GM21786 (cell line): Measurements from ENCODE around the gene C2orf81.
"Not testable (repeated sequence)": the region's sequence is repeated elsewhere in the genome, so short reads cannot be mapped to it uniquely, and the experiment has no call there.

Experiments used
- ATAC-seq: cut with Tn5 transposase; IDR thresholded peaks from one replicate; pipeline ENCODE4 v1.9.1; 2021; ENCODE audit not compliant: unreplicated experiment

The C2orf81 gene

DNA sequence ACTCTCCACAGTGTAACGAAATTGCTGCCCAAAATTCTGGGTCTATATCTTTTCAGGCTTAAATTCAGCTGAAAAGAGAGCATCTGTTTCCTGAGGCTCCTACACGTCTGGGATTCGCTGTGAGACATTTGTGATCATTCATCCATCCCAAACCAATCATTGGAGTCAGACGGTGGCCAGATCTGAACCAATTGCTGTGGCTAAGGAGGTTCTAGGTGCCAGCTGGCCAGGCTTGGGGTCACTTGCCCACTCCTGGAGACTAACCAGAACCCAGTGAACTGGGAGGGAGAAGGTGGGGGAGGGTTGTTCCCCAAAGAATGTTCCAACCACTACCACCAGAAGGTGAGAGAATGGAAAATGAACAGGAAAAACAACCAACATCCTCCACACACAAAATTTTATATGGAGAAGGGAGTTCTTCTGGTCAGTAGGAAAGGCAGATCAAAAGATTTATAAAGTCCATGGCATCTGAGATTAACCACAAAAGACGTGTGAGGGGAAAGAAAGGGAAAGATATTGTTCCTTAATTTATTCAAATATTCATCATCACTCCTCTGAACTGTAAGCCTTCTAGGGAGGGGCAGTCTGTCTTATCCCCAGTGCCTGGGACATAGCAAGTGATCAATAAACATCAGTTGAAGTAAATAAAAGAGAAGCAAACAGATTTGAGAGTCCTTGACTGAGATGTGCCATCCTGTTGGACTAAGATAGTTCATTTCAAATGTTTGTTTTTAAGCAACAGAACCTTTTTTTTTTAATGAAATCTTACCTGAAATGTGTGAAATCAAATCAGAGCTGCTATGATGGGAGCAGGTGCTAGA lies 23.3 kb upstream of the C2orf81 start:
- no peak for ATAC-seq

DNA sequence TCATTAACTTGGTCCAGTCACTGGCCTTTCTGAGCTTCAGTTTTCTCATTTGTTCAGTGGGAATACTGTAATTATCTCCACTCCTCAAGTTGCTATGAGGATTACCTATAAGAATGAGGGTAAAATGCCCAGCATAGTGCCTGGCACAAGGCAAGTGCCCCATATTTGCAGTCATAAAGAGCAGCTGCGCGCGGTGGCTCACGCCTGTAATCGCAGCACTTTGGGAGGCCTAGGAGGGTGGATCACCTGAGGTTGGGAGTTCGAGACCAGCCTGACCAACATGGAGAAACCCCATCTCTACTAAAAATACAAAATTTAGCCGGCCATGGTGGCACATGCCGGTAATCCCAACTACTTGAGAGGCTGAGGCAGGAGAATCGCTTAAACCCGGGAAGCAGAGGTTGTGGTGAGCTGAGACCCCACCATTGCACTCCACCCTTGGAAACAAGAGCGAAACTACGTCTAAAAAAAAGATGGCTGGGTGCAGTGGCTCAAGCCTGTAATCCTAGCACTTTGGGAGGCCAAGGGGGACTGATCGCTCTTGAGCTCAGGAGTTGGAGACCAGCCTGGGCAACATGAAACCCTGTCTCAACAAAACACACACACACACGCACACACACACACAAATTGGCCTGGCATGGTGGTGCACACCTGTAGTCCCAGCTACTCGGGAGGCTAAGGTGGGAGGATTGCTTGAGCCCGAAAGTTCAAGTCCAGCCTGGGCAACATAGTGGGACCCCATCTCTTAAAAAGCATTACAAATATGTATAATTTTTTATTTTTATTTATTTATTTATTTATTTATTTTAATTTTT lies 21.3 kb upstream of the C2orf81 start:
- ATAC-seq: not testable (repeated sequence)

DNA sequence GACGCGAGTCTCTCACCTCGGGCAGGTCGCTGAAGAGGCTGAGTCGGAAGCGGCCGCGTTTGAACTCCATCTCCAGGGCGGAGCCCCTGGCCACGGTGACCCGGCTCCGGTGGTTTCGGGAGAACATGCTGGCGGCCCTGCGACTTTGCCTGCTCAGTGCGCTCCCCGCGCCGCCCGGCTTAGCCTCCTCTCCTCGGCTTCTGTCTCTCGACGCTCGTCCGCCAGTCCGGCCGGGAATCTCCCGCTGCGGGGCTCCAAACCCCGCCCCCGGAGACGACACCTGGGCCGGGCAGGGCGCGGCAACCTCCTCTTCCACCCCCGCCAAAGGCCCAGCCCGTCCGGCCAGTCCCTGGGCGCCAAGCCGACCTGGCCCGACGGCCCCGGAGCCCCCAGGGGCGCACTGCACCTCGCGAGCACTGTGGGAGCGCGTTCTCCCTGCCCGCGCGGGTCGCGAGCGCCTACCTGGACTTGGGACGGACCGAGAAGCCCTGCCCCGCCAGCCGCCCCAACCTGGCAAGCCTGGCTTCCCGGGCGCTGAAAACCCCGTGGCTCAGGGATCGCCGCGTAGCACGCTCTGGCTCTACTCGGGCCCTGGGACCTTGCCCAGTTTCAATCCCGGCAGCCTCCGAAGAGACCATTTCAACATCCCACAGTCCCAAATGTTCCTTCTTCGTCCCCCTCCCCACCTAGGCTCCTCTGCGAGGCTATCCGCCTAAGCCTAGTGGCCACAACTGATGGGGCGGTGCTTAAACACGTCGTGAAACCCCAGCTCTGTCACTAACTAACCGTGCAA lies 20.5 kb upstream of the C2orf81 start, which contains the start of gene RTKN:
Gene RTKN (minus strand): TSS at position 248 of the 793 bp plus-strand sequence. CDS start 121 bp downstream, at position 127.
- ATAC-seq: no peak

DNA sequence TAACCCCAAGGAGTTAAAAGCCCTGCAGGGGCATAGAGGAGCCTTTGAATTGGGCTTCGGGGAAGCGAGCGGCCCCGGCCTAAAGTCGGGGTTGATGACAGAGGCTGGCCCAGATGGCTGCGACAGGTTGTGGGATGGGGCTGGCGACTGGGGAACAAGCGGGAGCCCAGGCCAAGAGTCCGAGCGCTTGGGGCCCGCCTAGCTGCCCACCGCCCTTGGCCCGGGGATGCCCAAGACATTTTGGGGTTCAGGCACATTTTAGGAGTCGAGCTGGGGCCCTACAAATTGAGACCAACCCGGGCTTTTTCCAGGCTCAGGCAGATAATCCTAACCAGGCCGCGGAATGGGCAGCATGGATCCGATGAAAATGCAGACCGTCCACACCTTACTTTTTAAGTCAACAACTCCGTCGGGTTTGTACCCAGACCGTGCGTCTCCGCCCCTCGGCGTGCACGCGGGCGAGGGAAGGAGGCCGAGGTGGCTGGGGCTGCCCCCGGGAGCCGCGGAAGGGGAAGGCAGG lies 19.8 kb upstream of the C2orf81 start:
- ATAC-seq: no peak

DNA sequence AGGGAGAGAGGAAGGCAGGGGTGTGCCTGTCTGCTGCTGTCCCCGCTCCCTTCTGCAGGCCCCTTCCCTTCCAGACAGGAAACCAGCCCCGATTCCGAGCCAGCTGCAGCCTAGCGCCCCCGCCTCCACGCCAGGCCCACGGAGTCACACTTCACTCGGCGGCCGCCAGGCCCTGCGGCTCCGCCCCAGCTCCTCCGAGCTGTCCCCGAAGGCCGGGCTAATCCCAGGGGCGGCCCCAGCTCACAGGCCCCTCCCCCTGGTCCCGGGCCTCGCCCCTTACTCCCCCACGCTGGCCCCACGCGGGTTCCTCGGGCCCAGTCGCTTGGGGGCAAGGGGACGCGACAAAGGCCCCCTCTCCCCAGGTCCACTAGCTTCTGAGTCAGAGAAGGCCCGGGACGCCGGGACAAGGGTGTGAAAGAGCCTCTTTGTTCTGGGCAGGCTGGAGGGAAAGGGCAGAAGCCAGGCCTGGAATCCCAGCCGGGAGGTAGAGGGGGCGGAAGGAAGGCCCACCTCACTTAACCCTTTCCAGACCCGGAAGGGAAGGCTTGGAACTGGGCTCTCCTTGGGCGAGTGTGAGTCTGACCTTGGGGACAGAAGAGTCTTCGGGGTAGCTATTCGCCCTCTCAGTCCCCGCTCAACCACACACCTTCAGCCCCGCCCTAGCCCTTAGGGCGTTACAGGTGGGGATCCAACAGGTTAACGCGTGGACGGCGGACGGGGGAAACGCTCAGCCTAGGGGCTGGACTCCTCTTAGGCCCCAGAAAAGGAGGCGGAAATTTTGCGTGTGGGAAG lies 19.2 kb upstream of the C2orf81 start:
- ATAC-seq: peak; percentile 85

DNA sequence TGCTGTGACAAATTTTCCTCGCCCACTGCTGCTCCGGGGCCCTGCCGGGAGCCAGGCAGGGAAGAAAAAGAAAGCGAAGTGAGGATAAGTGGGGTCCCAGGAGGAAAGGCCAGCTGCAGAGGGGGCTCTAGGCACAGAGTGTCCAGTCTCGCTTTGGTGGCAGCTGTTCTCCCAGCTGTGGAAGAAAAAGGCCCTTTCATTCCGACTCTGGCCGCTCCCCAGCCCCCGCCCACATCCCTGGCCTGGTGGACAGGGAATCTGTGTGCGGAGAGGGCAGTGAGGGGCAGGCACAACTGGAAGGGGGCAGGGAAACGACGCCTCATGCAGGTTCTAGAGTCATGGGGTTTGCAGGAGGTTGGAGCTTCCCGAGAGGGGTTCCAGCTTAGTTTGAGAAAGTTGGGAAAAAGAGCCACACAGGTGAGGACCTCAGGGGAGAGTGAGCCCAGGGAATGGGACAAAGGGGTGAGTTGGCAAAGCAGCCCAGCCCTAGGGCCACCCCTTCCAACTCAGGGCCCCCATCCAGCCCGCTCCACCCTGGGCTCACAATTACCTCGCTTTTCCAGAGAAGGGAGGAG lies 18.5 kb upstream of the C2orf81 start:
- ATAC-seq: no peak

DNA sequence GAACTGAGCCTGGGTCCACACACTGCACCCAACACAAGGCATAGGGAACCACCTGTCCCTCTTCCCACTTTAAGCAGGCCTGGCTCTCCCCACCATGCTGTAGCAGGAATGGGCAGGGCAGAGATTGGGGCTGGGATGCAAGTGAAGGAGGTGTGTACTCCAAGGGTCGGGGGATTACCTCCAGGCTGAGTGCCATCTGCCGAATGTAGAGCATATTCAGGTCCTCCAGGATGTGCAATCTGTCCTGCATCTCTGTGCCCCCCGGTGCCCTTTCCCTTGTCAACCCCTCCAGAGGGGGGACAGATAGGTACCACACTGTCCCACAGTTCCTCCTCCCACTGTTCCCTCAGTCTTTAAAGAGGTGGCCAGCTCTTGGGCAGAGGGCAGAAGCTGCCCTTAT lies 18.0 kb upstream of the C2orf81 start:
- no peak for ATAC-seq

DNA sequence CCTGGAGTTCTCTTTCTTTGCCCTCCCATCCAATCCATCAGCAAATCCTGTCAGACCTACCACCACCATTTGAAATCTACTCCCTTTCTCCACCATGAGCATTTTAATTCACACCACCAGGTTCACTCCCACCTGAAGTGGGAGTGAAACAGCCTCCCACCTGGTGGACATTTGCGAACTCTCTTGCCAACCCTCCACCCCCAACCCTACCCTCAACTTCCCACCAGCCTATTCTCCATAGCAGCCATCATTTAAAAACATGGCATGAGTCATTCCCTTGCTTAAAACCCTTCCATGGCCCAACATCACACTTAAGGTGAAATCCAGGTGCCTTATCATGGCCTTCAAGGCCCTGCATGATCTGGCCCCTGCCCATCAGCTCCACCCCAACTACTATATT lies 16.8 kb upstream of the C2orf81 start:
- no peak for ATAC-seq

DNA sequence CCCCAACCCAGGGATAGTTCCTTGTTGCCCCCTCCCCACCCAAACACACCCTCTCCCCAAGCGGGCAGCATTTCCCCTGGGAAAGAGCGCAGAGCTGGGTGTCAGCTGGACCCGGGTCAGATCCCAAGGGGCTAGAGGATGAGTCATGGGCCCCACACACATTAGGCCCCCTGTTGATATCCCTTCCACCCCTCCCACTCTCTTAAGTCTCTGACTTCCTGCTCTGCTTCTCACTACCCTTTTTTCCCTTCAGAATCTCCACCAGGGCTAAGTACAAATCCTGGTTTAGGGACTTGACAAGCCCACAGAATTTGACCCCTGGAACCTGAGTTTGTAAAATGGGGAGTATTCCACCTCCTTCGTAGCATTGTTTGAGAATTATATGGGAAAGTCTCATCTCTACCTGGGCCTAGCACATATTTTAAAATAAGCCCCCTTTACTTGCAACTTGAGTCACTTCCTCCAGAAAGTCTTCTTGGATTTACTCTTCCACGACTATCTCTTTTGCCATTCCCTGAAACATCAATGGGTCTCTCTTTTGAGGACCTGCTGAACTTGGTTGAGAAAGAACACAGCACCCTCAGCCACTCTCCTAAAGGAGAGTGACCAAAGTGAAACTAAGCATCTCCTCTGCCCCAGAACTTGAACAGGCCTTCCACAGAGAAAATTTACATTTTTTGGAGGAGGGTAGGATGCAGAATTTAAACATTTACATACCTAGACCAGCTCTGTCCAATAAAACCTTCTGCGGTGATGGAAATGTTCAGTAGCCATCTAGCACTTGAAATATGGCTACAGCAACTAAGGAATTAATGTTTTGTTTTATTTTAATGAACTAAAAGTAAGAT lies 15.7 kb upstream of the C2orf81 start:
- ATAC-seq: no peak

DNA sequence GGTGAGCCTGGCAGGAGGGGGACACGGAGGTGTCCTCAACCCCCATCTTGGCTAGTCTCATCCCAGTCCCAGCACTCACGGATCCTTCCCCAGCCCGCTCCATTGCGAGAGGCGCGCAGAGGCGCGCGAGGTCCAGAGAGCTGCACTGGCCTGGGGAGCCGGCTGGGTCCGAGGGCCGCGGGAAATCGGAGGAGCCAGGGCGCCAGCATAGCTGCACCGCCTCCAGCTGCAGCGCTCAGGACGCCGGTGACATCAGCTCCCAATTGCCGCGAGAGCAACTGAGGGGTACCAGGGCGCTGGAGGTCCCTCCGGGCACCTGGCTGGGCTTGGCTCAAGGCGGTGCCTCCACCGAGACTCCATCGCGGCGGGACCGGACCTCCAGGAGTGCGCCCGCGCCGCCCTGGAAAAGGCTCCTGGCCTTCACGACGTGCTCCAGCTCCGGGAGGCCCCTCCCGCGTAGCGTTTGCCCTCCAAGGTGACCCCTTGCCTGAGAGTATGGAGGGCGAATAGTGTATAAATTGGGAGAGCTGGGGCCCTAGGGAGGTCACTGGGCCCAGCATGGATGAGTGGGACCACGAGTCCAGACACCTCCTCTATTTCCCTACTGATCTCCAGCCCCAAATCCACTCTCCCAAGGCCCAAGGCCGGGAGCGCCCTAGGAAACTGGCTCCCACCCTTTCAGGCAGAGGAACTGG lies 14.8 kb upstream of the C2orf81 start:
- no peak for ATAC-seq

DNA sequence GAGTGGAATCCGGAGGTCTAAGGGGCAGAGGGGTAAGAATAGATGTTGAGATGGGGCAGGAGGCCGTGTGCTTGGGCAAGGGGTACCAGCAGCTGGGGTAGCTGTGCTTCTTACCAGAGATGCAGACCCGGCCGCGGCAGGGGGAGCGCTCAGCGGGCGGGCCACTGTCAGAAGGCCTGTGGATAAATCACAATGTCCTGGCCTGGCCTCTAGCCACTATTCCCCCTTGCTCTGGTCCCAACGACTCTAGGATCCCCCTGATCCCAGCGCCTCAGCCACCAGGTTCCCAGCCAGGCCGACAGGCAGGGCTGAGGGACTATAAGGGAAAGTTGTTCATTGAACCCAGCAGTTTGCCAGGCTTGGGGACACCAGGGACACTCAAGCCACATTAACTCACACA lies 9.1 kb upstream of the C2orf81 start:
- ATAC-seq: no peak

DNA sequence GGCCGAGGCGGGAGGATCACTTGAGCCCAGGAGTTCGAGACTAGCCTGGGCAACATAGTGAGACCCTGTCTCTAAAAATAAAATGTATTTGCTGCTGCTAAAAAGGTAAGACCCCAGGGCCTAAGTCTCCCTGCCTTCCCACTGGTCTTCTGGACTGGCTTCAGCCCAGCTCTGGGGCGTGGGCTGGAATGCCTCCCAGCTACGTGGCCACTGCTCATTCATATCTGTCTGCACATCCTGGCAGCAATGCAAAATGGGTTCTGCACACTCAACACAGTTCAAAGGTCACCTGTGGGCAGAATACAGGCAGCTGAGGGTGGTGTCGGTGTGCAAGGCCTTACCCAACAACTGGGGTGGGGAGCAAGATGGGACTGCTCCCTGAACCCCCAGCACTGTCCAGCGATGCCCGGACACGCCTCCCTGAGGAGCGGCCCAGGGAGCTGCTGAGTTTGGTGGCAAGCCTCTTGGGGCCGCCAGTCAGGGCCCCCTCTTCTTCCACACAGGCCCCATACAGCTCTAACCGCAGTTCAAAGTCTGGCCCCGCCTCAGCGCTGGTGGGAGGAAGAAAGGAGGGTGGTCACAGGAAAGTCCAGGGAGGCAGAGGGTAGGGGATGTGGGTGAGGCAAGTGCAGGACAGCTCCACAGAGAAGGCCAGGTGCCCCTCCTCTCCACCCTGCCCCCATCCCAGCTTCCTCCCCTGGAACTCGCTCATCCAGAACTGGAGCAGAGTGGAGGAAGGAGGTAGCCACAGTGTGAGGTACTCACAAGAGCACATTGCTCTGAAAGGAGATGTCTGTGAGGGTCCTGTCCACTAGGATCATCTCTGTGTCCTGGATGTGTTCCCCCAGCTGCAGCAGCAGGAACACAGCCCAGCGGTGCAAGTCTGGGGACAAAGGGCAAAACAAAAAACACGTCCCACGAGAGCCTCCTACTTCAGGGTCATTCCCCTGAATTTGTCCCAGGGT lies 8.3 kb upstream of the C2orf81 start:
- ATAC-seq: no peak

DNA sequence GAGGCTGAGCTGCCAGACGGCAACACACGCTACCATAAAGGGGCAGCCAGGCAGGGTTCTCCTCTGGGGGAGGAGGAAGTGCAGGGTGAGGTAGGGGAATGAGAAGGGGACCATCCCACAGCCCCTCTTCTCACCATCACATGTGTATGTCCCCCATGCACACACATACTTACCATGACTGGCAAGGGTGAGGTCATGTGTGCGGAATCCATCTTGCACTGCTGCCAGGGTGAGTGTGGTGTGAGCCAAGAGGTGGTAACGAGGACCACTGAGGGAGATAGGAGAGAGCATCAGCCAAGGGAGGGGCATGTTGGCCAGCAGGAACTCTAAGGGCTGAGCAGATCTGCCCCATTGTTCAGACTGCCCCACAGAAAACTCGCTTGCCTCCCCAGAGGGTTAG lies 7.3 kb upstream of the C2orf81 start:
- ATAC-seq: no peak

DNA sequence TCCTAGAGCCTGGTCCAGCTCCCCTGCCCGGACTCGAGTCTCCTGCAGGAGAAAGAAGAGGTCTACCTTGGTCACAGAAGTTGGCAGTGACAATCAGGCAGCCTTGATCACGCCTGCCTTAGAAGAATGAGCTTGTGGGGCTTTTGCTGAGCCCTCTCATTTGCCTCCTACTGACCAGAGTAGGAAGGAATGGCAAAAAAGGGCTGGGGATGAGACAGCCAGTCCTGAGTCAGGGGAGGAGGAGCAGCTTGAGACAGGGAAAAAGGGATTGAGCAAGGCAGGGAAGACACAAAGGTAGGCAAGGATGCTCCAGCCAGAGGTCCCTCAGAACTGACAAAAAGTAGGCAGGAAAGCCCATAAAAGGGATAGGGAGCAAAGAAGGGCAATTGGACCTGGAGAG lies 6.1 kb upstream of the C2orf81 start:
- no peak for ATAC-seq

DNA sequence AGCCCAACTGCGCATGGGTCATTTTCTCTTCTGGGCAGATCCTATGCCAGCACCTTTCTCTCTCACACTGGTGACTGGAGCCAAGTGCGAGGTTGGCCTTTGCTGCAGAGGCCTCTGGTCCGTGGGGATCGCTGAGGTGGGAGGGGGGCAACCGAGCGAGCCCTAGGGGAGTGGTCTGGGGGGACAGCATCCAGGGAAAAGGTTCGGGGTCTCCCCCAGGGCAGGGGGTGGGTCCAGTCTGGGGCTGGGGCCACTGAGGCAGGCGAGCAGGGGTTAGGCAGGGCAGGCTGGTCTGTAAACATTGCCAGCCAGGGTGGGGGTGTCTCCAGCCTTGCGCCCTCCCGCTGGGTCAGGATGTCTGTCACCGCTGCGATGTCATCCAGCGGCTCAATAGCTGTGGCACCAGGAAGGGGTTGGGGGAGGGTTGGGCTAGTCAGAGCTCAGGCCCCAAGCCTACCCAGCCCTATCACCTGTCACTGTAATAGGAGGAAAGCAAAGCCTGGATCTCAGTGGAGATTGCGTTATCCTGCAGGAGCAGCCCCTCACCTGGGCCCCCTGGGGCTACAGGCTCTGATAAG lies 4.9 kb upstream of the C2orf81 start:
- ATAC-seq: no peak

DNA sequence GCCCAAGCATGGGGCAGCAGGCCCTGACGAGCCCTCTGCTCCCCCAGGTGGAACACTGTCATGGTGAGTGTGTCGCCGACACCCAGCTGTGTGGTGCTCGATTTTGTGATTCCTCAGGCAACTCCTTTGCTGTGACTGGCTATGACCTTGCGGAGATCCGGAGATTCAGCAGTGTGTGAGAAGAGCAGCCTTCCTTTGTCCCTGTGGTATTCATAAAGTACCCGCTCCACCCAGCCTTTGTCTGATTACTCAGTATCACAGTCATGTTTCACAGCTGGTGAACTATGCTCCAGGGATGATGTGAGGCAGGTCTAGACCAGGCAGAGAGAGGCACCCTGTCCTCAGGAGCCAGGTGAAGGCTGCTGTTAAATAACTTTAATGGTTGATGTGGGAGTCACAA lies 4.1 kb upstream of the C2orf81 start:
- ATAC-seq: no peak

DNA sequence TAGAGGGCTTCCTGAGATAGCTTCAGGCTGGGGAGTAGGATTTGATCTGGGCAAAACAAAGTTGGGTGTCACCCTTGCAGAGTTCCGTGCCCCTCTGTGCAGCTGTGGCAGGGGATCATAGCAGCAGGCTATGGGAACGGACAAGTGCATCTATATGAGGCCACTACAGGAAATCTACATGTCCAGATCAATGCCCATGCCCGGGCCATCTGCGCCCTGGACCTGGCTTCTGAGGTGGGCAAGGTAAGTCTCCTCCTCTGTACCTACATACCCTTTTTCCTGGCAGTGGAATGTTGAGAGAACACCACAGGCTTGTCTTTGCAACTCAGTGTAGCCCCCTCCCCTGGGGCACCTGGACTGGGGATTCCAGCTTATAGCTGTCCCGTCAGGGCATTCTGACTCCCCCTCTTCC lies 3.6 kb upstream of the C2orf81 start:
- no peak for ATAC-seq
